NT2/D1 (cell line): ENCODE results near the gene SPDYE18.
"Not testable (repeated sequence)": the region's sequence is repeated elsewhere in the genome, so short reads cannot be mapped to it uniquely, and the experiment has no call there.

ENCODE experiments used
- YY1 ChIP-seq: IDR thresholded peaks from 2 replicates; pipeline ENCODE4 v1.6.1; 2011; ENCODE audit not compliant: insufficient read length, insufficient read depth
- ZNF274 ChIP-seq: IDR thresholded peaks from 2 replicates; pipeline ENCODE4 v1.6.1; 2011; ENCODE audit warnings: mild to moderate bottlenecking, low read depth, low read length

DNA sequence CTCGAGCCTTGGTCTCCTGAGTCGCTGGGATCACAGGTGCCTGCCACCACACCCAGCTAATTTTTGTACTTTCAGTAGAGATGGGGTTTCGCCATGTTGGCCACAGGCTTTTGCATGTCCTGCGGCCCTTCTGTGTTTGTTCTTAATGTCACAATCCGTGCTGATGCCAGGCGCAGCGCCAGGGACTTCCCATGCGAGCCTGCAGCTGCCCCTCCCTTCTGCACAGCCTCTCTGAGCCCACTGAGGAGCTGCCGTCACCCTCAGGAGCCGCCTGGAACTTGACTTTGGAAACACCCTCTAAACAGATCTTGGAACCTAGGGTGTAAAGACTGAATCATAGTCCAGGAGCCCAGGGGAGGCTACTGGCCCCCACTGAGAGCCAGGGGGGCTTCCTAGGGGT is 54.4 kb downstream of the SPDYE18 start:
- not testable (repeated sequence) for TF ChIP-seq ZNF274, YY1
